ENCODE data around the gene CPNE2.

CPNE2 gene

GRCh38 chr16:57091200-57091974, 996 bp upstream of the CPNE2 start:
- peak overlapping the region; percentile 69 for H3K4me3 ChIP-seq (ENCODE audit: low read depth, low read length)
- DNase-seq (ENCODE audit: low read depth): peak; percentile 43
- TF ChIP-seq CTCF (conservative IDR thresholded peaks at IDR 0.05; ENCODE audit: low read depth, low read length): no peak

DNA sequence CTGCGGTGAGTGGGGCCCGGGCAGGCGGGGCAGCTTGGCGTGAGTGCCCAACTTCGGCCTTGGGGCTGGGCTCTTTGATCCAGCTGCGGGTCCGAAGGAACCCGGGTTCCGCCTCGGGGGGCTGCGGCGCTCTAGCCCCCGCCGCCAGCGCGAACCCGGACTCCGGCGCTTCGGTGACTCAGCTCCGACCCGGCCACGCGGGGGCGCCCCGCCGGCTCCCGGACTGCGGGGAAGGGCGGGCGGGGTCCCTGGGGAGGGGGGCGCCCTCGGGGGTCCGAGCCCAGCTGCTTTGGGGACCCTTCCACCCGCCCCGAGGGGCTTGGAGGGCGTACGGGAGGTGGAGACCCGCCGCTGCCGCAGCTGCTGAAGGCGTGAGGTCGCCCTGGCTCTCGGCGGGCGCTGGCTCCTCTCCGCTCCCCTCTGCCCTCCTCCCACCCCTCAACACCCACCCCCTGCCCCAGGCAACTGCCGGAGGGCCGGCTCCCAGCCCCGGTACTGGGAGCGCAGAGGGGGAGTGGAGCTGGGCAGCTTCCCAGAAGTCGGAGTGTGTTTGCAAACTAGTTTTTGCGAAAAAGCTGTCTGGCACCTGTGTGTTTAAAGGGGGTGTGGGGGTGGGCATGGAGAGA, 516 bp downstream of the CPNE2 start:
- DNase-seq (ENCODE audit: low read depth): peak; percentile 13
- no peak for TF ChIP-seq CTCF (conservative IDR thresholded peaks at IDR 0.05; ENCODE audit: low read depth, low read length)

GRCh38 chr16:57093666-57094564, 1.5 kb downstream of the CPNE2 start:
- DNase-seq (ENCODE audit: low read depth): no peak
- H3K4me3 ChIP-seq (ENCODE audit: low read depth, low read length): no peak overlapping the region
- no peak for TF ChIP-seq CTCF (conservative IDR thresholded peaks at IDR 0.05; ENCODE audit: low read depth, low read length)

More for the DNA sequence above, 516 bp downstream of the CPNE2 start:
- H3K4me3 ChIP-seq (ENCODE audit: low read depth, low read length): peak overlapping the region; percentile 69

- H3K4me3 ChIP-seq (ENCODE audit: low read depth, low read length): no peak overlapping the region
- TF ChIP-seq CTCF (conservative IDR thresholded peaks at IDR 0.05; ENCODE audit: low read depth, low read length): no peak
- DNase-seq (ENCODE audit: low read depth): no peak
Measured at GRCh38 chr16:57094911-57095310, 2.5 kb downstream of the CPNE2 start.

DNA sequence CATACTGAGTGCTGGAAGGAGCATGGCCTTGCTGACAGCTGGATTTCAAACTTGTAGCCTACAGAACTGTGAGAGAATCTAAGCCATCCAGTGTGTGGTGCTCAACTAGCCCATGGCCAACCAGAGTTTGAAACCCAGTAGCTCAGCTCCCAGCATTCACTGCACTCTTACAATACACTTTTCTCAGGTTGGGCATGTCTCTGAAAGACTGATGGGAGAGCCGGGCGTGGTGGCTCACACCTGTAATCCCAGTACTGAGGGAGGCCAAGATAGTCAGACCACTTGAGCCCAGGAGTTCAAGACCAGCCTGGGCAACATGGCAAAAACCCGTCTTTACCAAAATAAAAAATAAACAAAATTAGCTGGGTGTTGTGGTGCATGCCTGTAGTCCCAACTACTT, 3.8 kb downstream of the CPNE2 start:
- H3K4me3 ChIP-seq (ENCODE audit: low read depth, low read length): no peak overlapping the region
- TF ChIP-seq CTCF (conservative IDR thresholded peaks at IDR 0.05; ENCODE audit: low read depth, low read length): no peak
- no peak for DNase-seq (ENCODE audit: low read depth)

GRCh38 chr16:57096793-57097192, 4.4 kb downstream of the CPNE2 start:
- no peak for DNase-seq (ENCODE audit: low read depth)
- no peak for TF ChIP-seq CTCF (conservative IDR thresholded peaks at IDR 0.05; ENCODE audit: low read depth, low read length)
- H3K4me3 ChIP-seq (ENCODE audit: low read depth, low read length): no peak overlapping the region
